AG09309 (cell line): Measurements from ENCODE around the gene LPXN.

Experiments used
- DNase-seq: peaks from one replicate; pipeline ENCODE4 v3.0.0-alpha.2; 2010; ENCODE audit warnings: low read depth
- H3K4me3 ChIP-seq: 2 replicates; pipeline ENCODE4 v1.5.1; 2011; ENCODE audit warnings: mild to moderate bottlenecking, low read depth, low read length, moderate library complexity; ENCODE audit not compliant: control insufficient read depth
- CTCF ChIP-seq: IDR thresholded peaks from 2 replicates; pipeline ENCODE4 v1.5.1; 2011; ENCODE audit warnings: mild to moderate bottlenecking, low read depth, low read length, inconsistent platforms; ENCODE audit not compliant: insufficient read depth, control insufficient read depth; ENCODE audit errors: missing control alignments

The LPXN gene

GRCh38 chr11:58525037-58525614, 50.5 kb downstream of the LPXN start:
- TF ChIP-seq CTCF = no peak
- no peak overlapping the region for H3K4me3 ChIP-seq
- DNase-seq = no peak

- peak; percentile 85 for TF ChIP-seq CTCF
- peak; percentile 69 for DNase-seq
- H3K4me3 ChIP-seq = no peak overlapping the region
These were observed 51.2 kb downstream of the LPXN start for GRCh38 chr11:58524232-58525036.

GRCh38 chr11:58513747-58514367, 61.8 kb downstream of the LPXN start:
- peak; percentile 72 for TF ChIP-seq CTCF
- no peak overlapping the region for H3K4me3 ChIP-seq
- DNase-seq = peak; percentile 42

GRCh38 chr11:58511636-58512035, 64.0 kb downstream of the LPXN start:
- no peak for DNase-seq
- TF ChIP-seq CTCF = no peak
- no peak overlapping the region for H3K4me3 ChIP-seq

- H3K4me3 ChIP-seq = no peak overlapping the region
- no peak for DNase-seq
- TF ChIP-seq CTCF = no peak
These were observed 65.9 kb downstream of the LPXN start for GRCh38 chr11:58509748-58510147.

- DNase-seq = no peak
- no peak overlapping the region for H3K4me3 ChIP-seq
- TF ChIP-seq CTCF = no peak
These were observed 66.8 kb downstream of the LPXN start for GRCh38 chr11:58508814-58509213.
